GM19463 (cell line): ENCODE data around the gene AMPD2.

Experiments
- ATAC-seq: cut with Tn5 transposase; IDR thresholded peaks from one replicate; pipeline ENCODE4 v1.9.1; 2021; ENCODE audit warnings: mild to moderate bottlenecking, moderate library complexity; ENCODE audit not compliant: unreplicated experiment

The AMPD2 gene

DNA sequence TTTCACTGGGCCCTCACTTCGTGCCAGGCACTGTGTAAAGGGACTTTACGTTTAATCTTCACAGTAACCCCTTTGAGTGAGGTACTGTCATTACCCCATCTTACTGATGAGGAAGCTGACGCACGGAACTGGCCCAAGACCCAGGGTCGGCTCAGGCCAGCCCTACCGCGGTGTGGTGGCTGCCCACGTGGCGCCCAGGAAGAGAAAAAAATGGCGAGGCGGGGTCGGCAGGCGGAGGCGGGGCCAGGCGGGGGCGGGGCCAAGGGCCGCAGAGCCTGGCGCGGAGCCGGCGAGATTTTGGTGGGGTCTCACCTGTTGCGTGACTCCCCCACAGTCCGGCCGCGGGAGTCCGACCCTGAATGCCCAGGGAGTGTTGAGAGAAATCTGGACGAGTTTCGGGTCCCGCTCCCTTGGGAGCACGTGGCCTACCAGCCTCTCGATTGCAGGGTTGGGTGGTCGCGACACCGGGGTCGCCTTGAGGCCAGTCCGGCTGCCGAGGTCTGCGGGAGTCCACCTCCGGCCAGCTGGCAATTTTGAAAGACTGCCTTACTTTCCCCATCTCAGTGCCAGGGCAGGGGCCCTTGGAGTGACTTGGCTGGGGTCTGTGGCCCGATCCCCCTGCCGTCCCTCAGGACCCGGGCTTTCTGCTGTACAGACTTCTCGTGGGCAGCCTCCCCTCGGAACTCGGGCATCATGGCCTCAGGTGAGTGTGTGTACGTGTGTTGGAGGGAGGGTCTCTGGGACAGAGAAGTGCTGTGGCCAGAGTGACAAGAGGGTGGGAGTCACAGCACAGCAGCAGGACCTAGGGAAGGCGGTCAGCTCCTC lies at the start of gene AMPD2, which contains the start of gene GNAT2:
TSS of gene AMPD2 (plus strand) at position 262 of the 825 bp plus-strand sequence. CDS start 1,339 bp downstream, outside the sequence.
TSS of gene GNAT2 (minus strand) at position 41 of the 825 bp plus-strand sequence. CDS start 6,746 bp downstream, outside the sequence.
- ATAC-seq = peak; percentile 55

DNA sequence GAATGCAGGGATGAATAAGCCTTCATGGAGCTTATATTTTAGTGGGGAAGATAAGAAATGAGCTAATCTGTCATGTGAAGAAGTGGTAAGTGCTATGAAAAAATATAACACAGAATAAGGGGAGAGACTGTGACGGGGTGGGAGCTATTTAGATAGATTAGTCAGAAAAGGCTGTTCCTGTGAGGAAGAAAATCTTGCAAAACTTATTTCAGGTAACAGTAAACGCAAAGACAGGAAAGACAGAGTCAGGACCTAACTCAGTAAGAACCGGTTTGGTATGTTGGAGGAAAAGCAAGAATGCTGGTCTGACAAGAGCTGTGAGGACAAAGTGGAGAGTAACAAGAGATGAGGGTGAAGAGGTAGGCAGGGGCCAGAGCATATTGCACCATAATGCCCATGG lies 49.2 kb upstream of the AMPD2 start:
- no peak for ATAC-seq

DNA sequence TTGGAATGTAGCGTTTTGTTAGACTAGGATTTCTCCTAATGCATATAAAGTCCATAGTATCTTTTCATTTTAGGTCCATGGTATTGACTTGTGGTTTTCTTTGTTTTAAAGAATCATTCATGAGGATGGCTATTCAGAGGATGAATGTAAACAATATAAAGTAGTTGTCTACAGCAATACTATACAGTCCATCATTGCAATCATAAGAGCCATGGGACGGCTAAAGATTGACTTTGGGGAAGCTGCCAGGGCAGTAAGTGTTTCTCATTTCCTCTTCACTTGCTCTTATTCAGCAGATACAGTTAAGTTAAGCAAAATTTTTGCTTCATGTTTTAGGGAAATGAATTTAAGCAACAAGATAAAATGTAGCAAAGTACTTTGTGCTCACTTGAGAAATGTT lies 45.9 kb upstream of the AMPD2 start:
- ATAC-seq = no peak

DNA sequence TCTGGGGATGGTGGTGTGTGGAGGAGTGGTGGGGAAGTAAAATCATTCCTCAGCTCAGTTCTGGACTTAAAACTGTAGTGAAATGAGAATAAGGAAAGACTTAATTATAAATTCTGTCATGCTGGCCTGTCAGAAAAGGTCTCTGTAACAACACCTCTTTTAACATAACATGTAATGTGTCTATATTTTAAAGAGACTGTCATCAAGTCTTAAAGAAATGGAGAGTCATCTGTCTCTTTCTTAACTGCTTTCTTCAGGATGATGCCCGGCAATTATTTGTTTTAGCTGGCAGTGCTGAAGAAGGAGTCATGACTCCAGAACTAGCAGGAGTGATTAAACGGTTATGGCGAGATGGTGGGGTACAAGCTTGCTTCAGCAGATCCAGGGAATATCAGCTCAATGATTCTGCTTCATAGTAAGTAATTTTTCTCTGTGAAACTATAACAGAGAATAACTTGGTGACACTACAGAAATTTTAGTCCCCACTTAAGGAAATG lies 40.6 kb upstream of the AMPD2 start:
- ATAC-seq = no peak

DNA sequence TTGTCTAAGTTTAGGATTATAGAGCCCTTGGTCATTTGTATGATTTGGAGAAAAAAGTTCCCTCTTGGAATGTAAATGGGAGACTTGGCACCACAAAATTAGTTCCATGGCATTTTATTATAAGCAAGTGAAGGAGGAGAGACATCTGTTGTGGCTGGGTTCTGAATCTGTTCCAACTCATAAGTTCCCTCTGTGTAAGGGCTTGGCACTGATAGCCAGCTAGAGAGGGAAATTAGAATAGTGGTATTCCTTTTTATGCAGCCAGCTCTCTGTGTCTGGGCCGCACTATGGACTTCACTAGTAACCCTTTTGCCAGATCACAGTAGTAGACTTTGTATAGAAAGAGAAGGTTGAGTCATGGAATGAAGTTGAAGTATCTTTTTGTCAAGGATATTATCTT lies 40.1 kb upstream of the AMPD2 start:
- ATAC-seq = no peak

DNA sequence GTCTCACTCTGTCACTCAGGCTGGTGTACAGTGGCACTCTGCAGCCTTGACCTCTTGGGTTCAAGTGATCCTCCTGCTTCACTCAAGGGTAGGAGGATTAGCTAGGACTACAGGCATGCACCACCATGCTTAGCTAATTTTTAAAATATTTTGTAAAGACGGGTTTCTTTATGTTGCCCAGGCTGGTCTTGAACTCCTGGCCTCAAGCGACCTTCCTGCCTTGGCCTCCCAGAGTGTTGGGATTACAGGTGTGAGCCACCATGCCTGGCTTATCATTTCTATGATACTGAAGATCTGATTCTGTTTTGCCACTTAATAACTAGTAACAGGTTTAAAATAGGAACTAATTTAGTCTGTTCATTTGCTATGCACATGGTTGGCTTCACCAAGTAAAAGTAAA lies 37.6 kb upstream of the AMPD2 start:
- ATAC-seq = no peak

DNA sequence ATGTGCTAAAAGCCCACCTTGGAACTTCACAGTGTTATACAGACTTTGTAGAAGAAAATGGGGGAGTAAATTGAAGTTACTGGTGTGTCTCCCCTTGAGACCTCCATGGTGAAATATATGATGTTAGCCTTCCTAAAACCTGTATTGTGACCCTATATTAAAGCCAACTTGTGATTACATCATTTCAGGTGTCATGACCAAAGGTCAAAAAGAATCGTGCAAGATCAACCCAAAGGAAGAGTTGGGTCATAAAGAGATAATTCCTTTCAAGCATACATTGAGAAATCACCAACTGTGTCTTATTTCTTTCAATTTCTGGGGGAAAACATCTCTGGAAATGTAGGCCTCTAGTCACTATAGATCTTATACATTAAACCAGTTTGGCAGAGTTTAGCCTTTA lies 34.9 kb upstream of the AMPD2 start:
- no peak for ATAC-seq

DNA sequence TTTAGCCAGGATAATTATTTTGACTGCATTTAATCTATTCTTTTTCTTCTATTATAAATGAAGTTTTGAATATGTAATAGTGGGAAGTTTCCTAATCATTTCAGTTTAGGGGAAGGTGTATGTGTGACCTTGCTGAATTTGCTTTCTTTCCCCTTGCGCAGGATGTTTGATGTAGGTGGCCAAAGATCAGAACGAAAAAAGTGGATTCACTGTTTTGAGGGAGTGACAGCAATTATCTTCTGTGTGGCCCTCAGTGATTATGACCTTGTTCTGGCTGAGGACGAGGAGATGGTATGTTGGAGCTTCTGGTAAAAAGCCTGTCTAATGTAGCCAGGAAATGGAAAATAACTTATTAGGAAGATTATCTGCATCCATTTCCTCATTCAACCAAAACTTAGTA lies 33.6 kb upstream of the AMPD2 start:
- no peak for ATAC-seq

DNA sequence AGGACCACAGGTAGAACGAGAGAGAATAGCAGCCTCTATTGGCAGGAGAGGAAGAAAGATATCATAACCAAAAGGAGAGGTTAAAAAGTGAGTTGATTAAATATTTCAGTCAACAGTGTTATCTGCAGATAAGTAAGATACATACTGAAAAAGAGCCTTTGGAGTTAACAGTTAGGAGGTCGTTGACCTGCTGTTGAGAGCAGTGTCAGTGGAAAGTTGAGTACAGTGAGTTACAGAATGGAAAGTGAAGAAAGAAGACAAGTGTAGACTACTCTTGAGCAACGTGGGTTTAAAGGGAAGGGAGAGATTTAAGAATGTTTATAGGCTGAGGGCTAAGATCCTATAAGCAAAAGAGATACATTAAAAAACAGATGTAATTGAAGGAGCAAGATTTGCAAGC lies 30.5 kb upstream of the AMPD2 start:
- ATAC-seq = no peak

DNA sequence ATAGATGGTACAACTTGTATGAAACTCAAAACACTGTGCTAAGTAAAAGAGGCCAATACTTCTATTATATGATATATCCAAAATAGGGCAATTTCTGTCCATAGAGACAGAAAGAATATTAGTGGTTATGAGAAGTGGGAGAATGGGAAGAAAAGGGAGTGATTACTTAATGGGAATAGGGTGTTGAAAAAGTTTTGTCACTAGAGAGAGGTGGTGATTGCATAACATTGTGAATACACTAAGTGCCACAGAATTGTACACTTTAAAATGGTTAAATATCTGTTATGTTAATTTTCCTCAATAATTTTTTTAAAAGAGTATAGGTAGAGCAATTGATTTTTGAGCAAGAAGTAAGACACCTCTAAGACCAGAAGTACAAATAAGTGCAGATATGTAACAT lies 30.0 kb upstream of the AMPD2 start:
- no peak for ATAC-seq

DNA sequence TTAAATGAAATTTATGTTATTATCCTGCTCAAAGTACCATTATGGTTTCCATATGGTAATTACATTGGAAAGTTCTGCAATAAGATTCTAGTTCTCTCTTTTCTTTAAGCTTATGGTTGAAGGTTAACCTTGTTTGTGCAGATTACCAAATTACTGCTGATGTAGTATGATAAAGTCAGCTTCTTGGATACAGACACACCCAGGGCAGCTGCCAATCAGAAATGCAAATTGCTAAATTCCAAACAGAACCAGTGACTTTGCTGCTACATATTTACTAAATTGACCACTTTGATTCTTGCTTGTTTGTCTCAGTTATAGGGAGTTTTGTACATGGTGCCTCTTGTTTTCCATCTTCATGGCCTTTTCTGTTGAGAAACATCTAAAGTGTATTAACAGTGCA lies 26.7 kb upstream of the AMPD2 start:
- ATAC-seq = no peak

DNA sequence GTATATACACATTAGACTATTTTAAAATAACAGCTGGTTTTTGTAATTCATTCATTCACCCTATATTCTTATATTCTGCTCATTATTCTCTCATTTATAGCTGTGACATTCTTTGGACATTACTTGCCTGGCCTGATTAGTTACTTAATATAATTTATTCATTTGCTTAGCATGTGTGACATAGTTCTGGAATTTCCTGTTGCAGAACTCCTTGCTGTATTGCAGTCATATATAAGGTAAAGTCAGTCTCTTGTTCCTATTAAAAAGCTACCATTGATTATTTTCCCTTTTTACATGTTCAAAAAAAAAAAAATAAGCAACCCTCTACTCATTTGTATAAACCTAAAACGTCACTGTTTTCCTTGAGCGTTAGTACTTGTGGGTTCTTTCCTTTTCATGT lies 24.1 kb upstream of the AMPD2 start:
- ATAC-seq = no peak

DNA sequence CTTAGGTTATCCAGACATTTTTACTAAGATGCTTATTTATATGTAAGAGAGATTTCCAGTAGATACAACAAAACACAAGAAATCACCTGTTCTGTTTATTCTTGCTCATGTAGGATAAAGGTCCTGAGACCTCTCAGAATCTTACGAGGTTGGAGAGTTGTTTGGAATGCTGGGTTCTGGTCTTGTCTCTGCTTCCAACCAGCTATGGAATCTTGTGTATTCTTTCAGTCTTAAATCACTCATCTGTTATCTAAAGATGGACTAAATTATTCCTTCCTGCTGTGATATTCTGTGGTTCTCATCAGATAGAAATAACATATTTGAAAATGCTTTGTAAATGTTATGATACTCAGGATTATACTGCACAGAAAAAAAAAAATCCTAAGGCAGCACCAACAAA lies 21.5 kb upstream of the AMPD2 start:
- ATAC-seq = no peak

DNA sequence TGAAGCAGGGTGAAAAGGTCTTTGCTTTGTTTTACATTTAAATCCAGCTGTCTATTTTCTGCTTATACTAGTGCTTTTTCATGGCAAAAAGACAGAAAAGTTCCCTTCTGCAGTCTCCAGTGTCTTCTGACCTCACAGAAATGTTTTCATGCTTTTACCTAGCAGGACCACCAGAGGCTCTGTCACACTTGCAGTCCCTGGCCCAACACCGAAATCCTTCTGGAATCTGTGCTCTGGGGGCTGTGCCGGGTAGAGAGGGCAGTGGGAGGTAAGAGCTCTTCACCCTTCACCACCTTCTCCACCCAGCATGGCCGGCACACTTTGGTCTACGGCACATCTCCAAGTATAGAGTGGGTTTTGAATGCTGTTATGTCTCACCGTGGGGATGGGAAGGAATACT lies 21.0 kb upstream of the AMPD2 start:
- ATAC-seq = no peak

DNA sequence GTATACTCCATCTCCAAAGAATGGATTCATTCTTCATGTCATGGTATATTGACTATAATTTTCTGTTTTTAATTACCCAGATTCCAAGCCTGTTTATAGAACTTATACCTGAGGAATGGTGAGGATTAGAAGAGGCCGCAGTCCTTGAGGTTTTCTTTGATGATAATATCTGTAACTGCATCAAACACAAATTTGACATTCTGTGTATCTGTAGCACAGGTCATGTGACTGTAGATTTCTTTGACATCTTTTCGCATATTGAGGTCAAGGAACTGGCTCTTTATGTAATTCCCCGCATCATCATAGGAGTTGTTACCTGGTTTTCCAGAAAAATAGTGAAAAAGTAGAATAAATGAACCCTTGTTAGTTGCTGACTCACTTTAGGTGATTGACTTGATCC lies 16.4 kb upstream of the AMPD2 start:
- ATAC-seq = no peak

DNA sequence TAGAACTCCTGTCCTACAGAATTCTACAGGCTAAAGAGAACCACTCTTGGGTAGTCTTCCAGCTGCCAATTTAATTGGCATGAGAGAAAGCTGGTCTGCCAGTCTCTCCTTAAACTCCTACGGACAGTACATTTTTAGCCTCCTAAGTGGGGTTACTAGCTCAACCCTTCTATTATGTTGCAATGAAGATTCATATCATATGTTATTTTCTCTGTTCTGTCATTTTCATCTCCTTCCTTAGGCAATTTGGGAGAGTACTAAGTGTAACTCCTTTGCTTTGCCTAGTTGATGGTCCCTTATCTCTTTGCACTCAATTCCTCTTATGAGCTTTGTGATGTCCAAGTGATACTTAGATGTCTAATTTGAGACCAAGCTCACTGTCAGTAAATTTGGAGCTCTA lies 14.3 kb upstream of the AMPD2 start:
- no peak for ATAC-seq

DNA sequence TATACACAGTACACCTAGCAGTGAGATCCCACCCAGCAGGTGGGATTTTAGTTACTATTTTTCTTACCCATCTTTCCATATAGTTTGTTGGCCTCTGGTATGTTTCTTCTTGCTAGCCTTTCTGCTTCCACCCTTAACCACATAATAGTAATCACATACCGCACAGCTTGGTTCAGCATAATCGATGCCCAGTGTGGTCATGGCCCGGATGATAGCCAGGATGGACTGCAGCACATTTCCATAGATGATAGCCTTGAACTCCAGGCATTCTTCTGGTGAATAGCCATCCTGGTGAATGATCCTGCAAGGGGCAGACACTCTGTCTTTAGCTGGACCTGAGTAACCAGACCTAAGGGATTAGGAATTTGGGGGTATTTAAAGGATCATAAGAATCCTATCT lies 9.8 kb upstream of the AMPD2 start:
- ATAC-seq = no peak

DNA sequence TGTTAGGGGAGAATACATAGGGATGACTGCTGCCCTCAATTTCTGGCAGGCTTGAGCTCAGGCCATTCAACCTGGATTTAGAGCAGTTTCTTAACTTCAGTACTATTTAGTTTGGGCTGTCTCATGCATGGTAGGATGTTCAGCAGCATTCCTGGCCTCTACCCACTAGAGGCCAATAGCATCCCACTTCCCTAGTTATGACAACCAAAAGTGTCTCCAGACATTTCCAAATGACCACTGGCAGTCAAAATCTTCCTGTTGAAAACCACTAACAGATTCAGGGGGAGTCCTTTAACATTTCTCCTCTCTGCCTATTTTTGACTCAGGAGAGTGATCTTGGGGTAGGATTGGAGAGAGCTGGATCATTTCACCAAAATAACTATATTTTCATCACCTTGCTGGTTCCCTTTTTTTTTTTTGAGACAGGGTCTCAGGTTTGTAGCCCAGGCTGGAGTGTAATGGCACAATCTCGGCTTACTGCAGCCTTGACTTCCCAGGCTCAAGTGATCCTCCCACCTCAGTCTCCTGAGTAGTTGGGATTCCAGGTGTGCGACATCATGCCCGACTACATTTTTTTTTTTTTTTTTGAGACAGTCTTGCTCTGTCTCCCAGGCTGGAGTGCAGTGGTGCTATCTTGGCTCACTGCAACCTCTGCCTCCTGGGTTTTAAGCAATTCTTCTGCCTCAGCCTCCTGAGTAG lies 8.9 kb upstream of the AMPD2 start:
- no peak for ATAC-seq

DNA sequence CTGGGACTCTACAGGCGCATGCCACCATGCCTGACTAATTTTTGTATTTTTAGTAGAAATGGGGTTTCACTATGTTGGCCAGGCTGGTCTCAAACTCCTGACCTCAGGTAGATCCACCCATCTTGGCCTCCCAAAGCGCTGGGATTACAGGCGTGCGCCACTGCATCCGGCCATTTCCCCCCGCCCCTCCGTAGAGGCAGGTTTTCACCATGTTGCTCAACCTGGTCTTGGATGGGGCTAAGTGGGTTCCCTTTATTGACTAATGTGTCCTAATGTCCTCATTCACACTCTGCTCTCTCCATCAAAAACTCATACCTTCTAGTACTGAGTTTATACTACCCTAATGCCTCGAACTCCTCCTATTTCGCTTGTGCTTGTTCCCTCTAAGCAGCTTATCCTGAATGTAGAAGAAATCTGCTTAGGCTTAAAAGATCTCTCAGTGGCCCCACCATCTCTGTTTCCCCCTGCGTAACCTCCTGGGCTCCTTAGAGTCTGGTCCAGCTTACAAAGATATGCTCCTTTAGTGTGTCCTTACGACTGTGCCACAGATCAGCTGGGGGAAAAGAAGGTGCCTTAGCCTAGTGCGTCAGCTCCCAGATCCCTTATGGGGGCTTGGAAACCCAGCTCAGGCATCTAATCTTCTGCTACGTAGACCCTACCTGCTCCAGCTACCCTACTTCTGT lies 8.2 kb upstream of the AMPD2 start:
- no peak for ATAC-seq

DNA sequence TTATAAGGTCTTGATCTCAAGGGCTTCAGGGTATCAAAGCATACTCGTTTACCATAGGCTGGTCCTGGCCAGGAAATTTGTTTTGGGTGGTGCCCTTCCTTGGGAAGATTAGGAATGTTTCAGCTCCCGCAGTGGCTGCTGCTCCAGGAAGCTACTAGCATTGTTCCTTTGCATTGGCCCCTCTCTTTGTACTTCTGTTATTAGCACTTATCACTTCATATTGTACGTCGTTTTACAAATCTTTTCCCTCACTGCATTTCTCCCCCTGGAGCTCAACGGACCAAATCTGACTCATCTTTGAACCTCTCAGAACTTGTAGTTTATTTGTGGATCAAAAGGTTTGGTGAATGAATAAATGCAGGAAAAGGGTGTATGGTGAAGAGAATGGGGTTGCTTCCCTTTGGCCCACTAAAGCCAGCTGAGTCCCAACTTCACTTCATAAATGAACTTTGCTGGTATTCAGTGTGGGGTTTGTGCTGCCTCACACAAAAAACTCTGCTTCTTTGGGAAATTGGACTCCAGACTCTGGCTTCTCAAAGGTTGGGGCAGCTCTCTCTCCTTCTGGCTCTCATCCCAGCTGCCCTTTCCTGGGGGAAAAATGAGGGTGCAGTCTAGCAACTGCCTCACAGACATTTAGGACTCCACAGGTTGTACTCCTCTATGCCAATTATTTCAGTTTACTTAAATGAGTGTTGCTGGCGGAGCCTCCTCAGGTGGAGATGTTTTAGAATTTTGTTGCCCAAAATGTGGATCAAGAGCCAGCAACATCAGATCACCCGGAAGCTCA lies 6.1 kb upstream of the AMPD2 start:
- no peak for ATAC-seq

DNA sequence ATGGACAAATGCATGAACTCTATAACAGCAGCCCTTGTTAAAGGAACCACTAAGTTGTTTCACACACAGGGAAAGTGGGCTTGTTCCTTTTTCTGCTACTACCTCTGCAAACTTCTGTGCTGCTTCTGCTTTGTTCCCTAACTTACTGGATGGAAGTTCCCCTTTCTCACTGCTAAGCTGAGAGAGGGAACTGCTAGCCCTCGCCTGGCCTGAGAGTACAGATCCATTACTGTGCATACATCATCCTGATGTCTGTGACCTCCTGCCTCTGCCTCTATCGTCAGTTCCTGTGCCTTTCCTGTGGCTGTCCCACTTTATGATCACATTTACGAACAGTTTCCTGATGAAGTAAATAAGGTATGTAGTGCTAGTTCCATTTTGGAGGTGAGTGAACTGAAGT lies 3.8 kb upstream of the AMPD2 start:
- ATAC-seq = no peak
